Ishikawa (cell line): ENCODE measurements around the gene HINT3.
A peak's percentile ranks its signal among the peaks of the same experiment; 100 is the strongest.

Experiments
- CEBPB ChIP-seq: IDR thresholded peaks from 2 replicates; pipeline ENCODE4 v1.6.1; 2012
- CREB1 ChIP-seq: IDR thresholded peaks from 2 replicates; pipeline ENCODE4 v1.6.1; 2012; ENCODE audit warnings: low read depth
- EGR1 ChIP-seq: IDR thresholded peaks from 2 replicates; pipeline ENCODE4 v1.6.1; 2012
- EP300 ChIP-seq: IDR thresholded peaks from 2 replicates; pipeline ENCODE4 v1.6.1; 2012; ENCODE audit warnings: borderline replicate concordance
- FOXM1 ChIP-seq: IDR thresholded peaks from 2 replicates; pipeline ENCODE4 v1.6.1; 2012; ENCODE audit warnings: low read depth, borderline replicate concordance
- NFIC ChIP-seq: IDR thresholded peaks from 2 replicates; pipeline ENCODE4 v1.6.1; 2012
- RAD21 ChIP-seq: IDR thresholded peaks from 2 replicates; pipeline ENCODE4 v1.6.1; 2012; ENCODE audit warnings: low read depth
- TAF1 ChIP-seq: IDR thresholded peaks from 2 replicates; pipeline ENCODE4 v1.6.1; 2012; ENCODE audit warnings: low read depth, mild to moderate bottlenecking
- TCF12 ChIP-seq: IDR thresholded peaks from 2 replicates; pipeline ENCODE4 v1.6.1; 2012; ENCODE audit warnings: low read depth
- TEAD4 ChIP-seq: IDR thresholded peaks from 2 replicates; pipeline ENCODE4 v1.6.1; 2012
- YY1 ChIP-seq: IDR thresholded peaks from 2 replicates; pipeline ENCODE4 v1.6.1; 2012; ENCODE audit warnings: low read depth
- ZBTB7A ChIP-seq: IDR thresholded peaks from 2 replicates; pipeline ENCODE4 v1.6.1; 2012; ENCODE audit warnings: low read depth
- TF ChIP-seq, protein P1 (sequence below): IDR thresholded peaks from 2 replicates; pipeline ENCODE4 v1.6.1; 2012; ENCODE audit warnings: low read depth, mild to moderate bottlenecking
- TF ChIP-seq, protein P2 (sequence below): IDR thresholded peaks from 2 replicates; pipeline ENCODE4 v1.6.1; 2012
- TF ChIP-seq, protein P3 (sequence below): IDR thresholded peaks from 2 replicates; pipeline ENCODE4 v1.6.1; 2012

The HINT3 gene

DNA sequence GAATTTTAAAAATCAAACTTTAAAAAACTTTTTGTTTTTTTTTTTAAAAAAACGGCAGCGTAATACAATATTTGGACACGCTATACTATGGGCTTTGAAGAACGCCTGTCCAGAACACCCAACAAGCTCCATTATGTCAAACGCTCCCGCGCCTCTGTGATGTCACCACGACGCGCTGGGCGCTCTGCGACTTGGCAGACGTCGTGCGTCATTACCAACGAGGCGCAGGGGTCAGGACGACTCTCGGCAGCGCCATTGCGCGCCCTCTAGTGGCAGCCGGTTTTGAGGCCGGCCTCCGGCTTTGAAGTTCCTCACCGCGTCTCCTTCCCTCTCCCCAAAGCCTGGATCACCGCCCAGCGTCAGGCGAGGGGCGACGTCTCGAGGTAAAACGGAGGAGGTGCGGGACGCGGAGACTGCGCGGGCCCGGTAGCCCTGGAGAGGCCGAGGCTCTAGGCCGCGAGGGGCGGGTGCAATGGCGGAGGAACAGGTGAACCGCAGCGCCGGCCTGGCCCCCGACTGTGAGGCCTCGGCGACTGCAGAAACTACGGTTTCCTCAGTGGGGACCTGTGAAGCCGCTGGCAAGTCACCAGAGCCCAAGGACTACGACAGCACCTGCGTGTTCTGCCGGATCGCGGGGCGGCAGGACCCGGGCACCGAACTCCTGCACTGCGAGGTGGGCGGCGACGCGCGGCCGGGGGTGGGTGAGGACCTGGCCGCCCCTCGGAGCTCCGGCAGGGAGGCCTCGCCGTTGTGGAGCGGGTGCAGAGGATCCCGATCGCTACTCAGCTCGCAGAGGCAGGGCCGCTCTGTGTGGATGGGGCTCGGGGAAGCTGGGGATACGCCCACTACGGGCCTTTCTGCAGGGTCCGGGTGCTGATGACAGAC is at the start of gene HINT3:
TSS of gene HINT3 (plus strand) at position 265 of the 885 bp plus-strand sequence. CDS start at position 473, 208 bp downstream.
- TF ChIP-seq EGR1 (peak; percentile 3; the same call in 1 of the 2 replicates), CEBPB (no peak), CREB1 (peak; percentile 97), NFIC (peak; percentile 24; the same call in 1 of the 2 replicates), ZBTB7A (peak; percentile 29), TCF12 (0 out of 2 replicates have a peak, but pooled peaks have one; percentile 69), YY1 (peak; percentile 74), RAD21 (peak; percentile 59), EP300 (no peak), FOXM1 (no peak), TAF1 (peak; percentile 74)
- TF ChIP-seq, protein P1, sequence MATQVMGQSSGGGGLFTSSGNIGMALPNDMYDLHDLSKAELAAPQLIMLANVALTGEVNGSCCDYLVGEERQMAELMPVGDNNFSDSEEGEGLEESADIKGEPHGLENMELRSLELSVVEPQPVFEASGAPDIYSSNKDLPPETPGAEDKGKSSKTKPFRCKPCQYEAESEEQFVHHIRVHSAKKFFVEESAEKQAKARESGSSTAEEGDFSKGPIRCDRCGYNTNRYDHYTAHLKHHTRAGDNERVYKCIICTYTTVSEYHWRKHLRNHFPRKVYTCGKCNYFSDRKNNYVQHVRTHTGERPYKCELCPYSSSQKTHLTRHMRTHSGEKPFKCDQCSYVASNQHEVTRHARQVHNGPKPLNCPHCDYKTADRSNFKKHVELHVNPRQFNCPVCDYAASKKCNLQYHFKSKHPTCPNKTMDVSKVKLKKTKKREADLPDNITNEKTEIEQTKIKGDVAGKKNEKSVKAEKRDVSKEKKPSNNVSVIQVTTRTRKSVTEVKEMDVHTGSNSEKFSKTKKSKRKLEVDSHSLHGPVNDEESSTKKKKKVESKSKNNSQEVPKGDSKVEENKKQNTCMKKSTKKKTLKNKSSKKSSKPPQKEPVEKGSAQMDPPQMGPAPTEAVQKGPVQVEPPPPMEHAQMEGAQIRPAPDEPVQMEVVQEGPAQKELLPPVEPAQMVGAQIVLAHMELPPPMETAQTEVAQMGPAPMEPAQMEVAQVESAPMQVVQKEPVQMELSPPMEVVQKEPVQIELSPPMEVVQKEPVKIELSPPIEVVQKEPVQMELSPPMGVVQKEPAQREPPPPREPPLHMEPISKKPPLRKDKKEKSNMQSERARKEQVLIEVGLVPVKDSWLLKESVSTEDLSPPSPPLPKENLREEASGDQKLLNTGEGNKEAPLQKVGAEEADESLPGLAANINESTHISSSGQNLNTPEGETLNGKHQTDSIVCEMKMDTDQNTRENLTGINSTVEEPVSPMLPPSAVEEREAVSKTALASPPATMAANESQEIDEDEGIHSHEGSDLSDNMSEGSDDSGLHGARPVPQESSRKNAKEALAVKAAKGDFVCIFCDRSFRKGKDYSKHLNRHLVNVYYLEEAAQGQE = no peak
- TF ChIP-seq, protein P2, sequence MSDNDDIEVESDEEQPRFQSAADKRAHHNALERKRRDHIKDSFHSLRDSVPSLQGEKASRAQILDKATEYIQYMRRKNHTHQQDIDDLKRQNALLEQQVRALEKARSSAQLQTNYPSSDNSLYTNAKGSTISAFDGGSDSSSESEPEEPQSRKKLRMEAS = peak; percentile 79
- TF ChIP-seq, protein P3, sequence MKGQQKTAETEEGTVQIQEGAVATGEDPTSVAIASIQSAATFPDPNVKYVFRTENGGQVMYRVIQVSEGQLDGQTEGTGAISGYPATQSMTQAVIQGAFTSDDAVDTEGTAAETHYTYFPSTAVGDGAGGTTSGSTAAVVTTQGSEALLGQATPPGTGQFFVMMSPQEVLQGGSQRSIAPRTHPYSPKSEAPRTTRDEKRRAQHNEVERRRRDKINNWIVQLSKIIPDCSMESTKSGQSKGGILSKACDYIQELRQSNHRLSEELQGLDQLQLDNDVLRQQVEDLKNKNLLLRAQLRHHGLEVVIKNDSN = peak; percentile 25; the same call in 1 of the 2 replicates

DNA sequence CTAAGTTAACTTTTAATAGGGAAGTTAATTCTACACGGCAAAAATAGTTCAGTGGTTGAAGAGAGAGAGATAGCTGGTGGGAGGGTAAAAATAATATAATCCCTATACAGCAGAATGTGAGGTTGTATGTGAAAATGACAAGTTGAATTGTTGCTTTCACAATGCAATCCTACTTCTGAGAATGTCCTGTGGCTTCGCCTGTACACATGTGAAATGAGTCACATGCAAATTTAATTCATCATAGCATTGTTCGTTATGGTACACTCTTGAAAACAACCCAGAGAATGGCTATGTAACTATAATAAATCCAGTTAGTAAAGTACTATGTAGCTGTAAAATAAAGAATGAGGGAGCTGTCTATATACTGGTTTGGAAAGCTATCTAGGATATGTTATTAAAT is 46.0 kb upstream of the HINT3 start:
- TF ChIP-seq ZBTB7A = no peak
- TF ChIP-seq RAD21 = no peak
- TF ChIP-seq CEBPB = no peak
- no peak for TF ChIP-seq TCF12
- TF ChIP-seq, protein P1 = no peak
- no peak for TF ChIP-seq TAF1
- TF ChIP-seq, protein P2 = no peak
- TF ChIP-seq NFIC = no peak
- TF ChIP-seq FOXM1 = no peak
- no peak for TF ChIP-seq CREB1
- TF ChIP-seq TEAD4 = no peak
- TF ChIP-seq, protein P3 = no peak
- TF ChIP-seq EP300 = no peak
- no peak for TF ChIP-seq EGR1
- no peak for TF ChIP-seq YY1

DNA sequence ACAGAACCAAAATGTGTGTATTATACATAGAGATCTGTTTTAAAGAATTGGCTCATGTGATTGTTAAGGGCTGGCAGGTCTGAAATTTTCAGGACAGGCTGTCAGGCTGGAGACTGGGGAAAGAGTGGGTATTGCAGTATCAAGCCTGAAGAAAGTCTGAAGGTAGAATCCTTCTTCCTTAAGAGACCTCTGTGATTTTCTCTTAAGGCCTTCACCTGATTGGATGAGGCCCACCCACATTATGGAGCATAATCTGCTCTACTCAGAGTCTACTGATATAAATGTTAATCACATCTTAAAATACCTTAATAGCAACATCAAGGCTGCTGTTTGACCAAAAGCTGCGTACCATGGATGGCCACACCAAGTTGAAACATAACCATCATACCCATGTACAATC is 43.4 kb upstream of the HINT3 start:
- TF ChIP-seq, protein P2 = no peak
- TF ChIP-seq, protein P1 = no peak
- no peak for TF ChIP-seq CEBPB
- TF ChIP-seq TCF12 = no peak
- TF ChIP-seq TEAD4 = no peak
- no peak for TF ChIP-seq NFIC
- TF ChIP-seq YY1 = no peak
- TF ChIP-seq, protein P3 = no peak
- no peak for TF ChIP-seq TAF1
- no peak for TF ChIP-seq ZBTB7A
- TF ChIP-seq EGR1 = no peak
- no peak for TF ChIP-seq EP300
- no peak for TF ChIP-seq CREB1
- TF ChIP-seq RAD21 = no peak
- TF ChIP-seq FOXM1 = no peak
